NB4 (cell line): ENCODE measurements around the gene EEF1AKMT4.
A peak's percentile ranks its signal among the peaks of the same experiment; 100 is the strongest.

ENCODE experiments used
- MYC ChIP-seq: IDR thresholded peaks from 2 replicates; pipeline ENCODE4 v1.6.1; 2011; ENCODE audit warnings: low read depth, low read length
- POLR2A ChIP-seq: IDR thresholded peaks from 2 replicates; pipeline ENCODE4 v1.6.1; 2011; ENCODE audit warnings: mild to moderate bottlenecking; ENCODE audit not compliant: insufficient read length; ENCODE audit errors: extremely low read depth
- TF ChIP-seq, protein P1 (sequence below): IDR thresholded peaks from one replicate; pipeline ENCODE4 v1.5.1; 2012; ENCODE audit warnings: low read depth, low read length
- TF ChIP-seq, protein P2 (sequence below): IDR thresholded peaks from 2 replicates; pipeline ENCODE4 v1.6.1; 2011; ENCODE audit warnings: low read depth, low read length

DNA sequence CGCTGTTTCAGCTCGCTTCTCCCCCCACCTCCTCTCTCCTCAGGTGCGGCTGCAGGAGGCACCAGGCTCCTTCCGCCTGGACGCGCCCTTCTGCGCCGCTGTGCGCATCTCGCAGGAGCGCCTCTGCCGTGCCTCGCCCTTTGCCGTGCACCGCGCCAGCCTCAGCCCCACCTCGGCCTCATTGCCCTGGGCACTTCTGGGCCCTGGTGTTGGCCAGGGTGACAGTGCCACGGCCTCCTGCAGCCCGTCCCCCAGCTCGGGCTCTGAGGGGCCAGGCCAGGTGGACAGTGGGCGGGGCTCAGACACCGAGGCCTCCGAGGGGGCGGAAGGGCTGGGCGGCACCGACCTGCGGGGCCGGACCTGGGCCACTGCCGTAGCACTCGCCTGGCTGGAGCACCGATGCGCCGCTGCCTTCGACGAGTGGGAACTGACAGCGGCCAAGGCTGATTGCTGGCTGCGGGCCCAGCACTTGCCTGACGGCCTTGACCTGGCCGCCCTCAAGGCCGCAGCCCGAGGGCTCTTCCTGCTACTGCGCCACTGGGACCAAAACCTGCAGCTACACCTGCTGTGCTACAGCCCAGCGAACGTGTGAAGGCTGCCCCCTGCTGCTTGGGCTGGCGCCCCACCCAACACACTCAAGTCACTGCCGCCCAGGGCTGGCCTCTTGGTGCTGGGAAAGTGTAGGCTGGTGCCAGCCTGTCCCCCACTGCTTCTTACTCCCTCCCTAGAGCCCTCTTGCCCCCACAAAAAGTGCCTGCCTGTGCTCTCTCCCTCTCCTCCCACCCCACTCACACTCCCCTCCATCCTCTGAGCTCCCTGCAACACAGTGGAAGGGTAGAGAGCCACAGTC is 7.8 kb upstream of the EEF1AKMT4 start:
- TF ChIP-seq, protein P1, sequence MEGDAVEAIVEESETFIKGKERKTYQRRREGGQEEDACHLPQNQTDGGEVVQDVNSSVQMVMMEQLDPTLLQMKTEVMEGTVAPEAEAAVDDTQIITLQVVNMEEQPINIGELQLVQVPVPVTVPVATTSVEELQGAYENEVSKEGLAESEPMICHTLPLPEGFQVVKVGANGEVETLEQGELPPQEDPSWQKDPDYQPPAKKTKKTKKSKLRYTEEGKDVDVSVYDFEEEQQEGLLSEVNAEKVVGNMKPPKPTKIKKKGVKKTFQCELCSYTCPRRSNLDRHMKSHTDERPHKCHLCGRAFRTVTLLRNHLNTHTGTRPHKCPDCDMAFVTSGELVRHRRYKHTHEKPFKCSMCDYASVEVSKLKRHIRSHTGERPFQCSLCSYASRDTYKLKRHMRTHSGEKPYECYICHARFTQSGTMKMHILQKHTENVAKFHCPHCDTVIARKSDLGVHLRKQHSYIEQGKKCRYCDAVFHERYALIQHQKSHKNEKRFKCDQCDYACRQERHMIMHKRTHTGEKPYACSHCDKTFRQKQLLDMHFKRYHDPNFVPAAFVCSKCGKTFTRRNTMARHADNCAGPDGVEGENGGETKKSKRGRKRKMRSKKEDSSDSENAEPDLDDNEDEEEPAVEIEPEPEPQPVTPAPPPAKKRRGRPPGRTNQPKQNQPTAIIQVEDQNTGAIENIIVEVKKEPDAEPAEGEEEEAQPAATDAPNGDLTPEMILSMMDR: peak; percentile 10
- TF ChIP-seq, protein P2, sequence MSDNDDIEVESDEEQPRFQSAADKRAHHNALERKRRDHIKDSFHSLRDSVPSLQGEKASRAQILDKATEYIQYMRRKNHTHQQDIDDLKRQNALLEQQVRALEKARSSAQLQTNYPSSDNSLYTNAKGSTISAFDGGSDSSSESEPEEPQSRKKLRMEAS: no peak
- TF ChIP-seq POLR2A (no peak), MYC (no peak)
